Activated CD8-positive, alpha-beta memory T cell treated with anti-CD3 and anti-CD28 coated beads for 36 hours (primary cell): Measurements from ENCODE around the gene CX3CR1. TPM values are rescaled to one million over a fixed set of nuclear protein-coding genes. Genes with fewer than 3 reads are reported as not detected.

Experiments used
- CTCF ChIA-PET: fragments of 350-600 bp; sonication (Branson Sonifier 250); formaldehyde crosslinking; loops from one replicate; lab custom pipeline; 2021; ENCODE audit warnings: antibody characterized with exemption; lab: Charles Lee
- POLR2A ChIA-PET: fragments of 350-600 bp; sonication (Branson Sonifier 250); formaldehyde crosslinking; loops from one replicate; lab custom pipeline; 2021; ENCODE audit warnings: antibody characterized with exemption; lab: Charles Lee
- total RNA-seq, 2 experiments: library from RNA; stranded (reverse); gene quantifications; one replicate each; pipeline ENCODE4 v1.2.3, GENCODE V29; 2021

Gene CX3CR1
- total RNA-seq, 2 experiments from 2014 or later = 0.21 to 0.51 TPM

- CTCF ChIA-PET = interaction anchor here (0.7 to 1.0 kb wide), 2 partner anchors 68 to 81 kb away, joined by 3 to 4 read pairs; no protein-coding TSS in a partner anchor
- POLR2A ChIA-PET = no interaction called here
Observed at GRCh38 chr3:39275963-39276593, 3.8 kb downstream of the CX3CR1 start.

DNA sequence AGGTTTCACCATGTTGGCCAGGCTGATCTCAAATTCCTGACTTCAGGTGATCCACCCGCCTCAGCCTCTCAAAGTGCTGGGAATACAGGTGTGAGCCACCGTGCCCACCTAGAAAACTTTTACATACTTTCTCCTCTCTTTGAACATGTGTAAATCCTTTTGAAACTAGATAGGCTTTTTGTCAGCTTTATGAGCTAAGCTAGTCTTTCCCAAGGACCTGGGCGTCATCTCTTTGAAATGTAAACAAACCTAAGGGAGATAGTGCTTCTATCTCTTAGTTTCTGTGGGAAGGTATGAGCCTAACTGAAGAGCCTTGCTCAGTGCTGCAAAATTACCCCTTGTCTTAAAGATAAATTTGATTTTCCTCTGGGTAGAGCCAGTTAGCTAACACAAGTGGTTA lies 4.8 kb downstream of the CX3CR1 start:
- POLR2A ChIA-PET = no interaction called here
- CTCF ChIA-PET = no interaction called here

GRCh38 chr3:39273119-39273518 lies 6.7 kb downstream of the CX3CR1 start:
- CTCF ChIA-PET = no interaction called here
- POLR2A ChIA-PET = no interaction called here

DNA sequence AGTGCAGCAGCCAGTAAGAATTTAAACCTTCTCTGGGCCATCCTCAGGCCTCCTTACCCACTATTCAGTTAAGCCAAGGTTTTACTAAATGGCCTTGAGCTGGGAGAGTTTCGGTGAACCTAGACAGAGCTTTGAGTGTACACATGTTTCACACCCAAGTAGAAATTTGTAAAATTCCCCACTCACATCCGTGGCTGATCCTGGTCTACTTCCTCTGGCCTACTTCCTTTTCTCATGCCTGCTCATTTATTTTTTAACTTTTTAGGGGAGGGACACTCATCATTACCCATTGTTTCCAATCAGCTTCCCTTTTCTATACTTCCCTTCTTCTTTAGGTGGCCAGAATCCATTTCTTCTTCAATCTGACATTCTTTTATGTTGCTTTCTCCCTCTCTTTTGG lies 7.6 kb downstream of the CX3CR1 start:
- ChIA-PET POLR2A (no interaction called here), CTCF (interaction anchor here (4.6 kb wide), 1 partner anchor 16 kb away, joined by 32 read pairs; no protein-coding TSS in a partner anchor)

- ChIA-PET POLR2A (no interaction called here), CTCF (interaction anchor here (4.6 kb wide), 1 partner anchor 17 kb away, joined by 32 read pairs; no protein-coding TSS in a partner anchor)
Observed at GRCh38 chr3:39271363-39271914, 8.4 kb downstream of the CX3CR1 start.

DNA sequence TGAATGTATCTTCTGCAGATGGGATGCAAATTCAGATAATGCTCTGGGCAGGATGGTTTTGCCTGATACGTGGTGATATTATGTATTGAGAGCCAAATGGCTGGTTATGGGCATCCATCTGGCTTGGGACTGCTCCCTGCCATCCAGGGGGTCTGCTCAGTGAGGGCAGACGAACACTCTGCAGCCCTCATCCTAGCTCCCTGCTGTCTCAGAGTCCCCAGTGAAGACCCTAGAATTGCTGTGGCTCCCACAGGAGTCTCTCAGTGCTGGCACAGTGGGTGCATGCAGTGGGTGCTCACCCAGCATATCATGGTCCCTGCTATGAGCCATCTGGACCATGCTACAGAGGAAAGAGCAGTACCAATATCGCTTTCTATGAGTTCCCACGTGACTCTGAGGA lies 10.3 kb downstream of the CX3CR1 start:
- CTCF ChIA-PET = interaction anchor here (4.6 kb wide), 1 partner anchor 19 kb away, joined by 32 read pairs; no protein-coding TSS in a partner anchor
- POLR2A ChIA-PET = no interaction called here

DNA sequence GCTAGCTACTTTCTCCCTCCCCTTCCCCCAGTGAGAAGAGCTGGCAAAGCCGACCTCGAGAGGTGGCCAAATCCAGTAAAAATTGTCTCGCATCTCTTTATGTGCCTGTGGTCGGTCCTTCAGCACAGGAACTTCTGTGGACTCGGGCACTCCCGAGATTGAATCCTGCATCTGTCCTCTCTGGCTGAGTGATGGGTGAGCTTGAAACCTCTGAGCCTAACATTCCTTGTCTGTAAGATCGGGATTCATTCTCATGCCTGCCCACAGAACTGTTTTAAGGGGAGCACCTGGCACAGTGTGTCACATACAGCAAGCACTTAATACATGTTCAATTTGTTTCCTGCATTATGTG lies 11.3 kb downstream of the CX3CR1 start:
- ChIA-PET POLR2A (interaction anchor here (1.2 kb wide), 1 partner anchor 12 kb away, joined by 4 read pairs; no protein-coding TSS in a partner anchor), CTCF (interaction anchor here (1.0 to 4.6 kb wide), 4 partner anchors 20 to 79 kb away, joined by 3 to 32 read pairs (median 6); no protein-coding TSS in a partner anchor)

DNA sequence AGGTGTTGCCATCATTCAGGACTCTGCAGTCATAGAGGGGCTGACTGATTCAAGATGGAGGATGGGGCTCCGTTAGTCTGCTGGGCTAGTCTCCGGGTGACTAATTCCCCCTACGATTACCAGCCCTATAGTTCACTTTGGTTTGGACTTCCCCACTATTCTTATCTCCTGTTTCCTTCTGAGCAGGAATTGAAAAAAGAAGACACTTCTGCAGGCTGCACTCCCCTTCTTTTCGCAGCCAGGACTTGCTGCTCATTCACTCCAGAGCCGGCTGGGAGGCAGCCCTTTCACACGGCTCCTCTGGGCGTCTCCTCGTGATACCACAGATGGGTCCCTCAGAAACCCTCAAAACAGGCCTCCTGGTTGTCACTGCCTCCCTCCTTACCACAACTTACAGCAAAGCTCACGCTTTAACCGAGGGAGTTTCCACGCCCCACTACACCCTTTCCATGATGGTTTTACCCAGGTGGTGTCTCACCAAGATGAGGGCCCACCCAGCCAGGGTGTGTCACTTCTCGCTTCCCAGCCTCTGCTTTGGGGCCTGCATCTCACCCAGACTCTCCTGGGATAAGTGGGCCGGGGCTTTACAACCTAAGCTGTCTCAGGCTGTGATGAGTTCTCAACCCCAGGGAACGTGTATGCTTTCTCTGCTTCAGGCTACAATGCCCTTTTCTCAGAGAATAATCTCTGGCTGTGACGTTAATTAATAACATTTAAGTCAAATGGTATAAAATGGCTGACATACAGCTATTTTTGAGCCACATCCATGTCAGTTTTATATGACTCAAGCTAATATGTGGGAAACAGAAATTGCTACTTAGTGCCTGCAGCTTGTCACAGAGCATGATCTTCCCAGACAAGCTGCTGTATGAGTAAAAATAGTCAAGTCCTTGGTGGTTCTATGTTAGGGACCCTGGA lies 11.9 kb downstream of the CX3CR1 start:
- ChIA-PET POLR2A (interaction anchor here (1.2 to 1.3 kb wide), 2 partner anchors 11 to 139 kb away, joined by 3 to 4 read pairs; no protein-coding TSS in a partner anchor), CTCF (interaction anchor here (0.6 to 4.6 kb wide), 5 partner anchors 10 to 78 kb away, joined by 3 to 32 read pairs (median 6); no protein-coding TSS in a partner anchor)

DNA sequence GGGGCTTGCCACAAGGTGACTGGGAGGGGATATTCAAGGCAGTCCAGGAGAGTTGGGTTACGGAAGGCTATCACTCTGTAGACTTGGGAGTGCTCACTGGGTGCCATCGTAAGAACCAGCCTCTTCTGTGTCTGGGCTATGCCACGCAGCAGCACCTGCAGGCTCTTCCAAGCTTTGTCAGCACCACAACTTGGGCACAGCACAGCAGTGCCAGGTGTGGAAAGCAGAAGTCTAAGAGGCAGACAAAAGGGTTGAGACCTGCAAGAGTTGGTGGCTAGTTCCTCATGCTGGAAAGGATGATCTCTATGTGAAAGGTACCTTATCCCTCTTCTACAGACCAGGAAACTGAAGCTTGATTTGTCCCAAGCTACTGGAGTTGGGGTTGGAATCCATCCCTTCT lies 15.8 kb downstream of the CX3CR1 start:
- ChIA-PET POLR2A (no interaction called here), CTCF (no interaction called here)

DNA sequence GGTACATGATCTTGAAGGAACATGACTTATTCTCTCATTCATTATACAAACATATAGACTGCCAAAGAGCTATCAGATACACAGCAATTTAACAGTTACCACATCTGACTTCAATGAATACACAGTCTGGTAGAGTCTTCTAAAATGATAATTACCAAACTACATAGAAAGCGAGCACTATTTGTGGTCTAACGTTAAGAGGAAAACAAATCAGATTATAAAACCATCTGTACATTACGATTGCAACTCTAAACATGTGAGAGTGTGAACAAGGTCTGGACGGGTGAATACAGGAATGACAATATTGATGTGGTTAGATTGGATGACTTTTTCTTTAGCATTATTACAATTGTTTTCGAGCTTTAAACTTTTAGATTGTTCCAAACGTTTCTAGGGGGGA lies 16.3 kb downstream of the CX3CR1 start:
- CTCF ChIA-PET = interaction anchor here (1.6 kb wide), 1 partner anchor 25 kb away, joined by 7 read pairs; no protein-coding TSS in a partner anchor
- POLR2A ChIA-PET = no interaction called here

DNA sequence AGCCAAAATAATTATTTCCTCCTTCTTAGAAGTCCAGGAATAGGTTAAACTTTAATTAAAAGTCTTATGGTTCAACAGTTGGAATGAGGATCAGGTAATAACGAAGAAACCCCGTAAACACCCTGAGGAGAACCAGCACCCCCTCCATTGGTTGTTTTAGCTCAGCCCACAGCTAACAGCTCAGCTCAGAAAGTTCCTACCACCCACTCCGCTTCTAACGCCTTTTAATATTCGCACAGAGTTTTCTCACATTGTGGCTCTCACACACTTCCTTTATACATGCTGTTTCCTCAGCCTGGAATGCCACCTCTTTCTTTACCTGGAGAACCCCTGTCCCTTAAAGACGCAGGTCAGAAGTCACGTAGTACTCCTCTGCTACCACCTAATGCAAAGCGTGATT lies 17.0 kb downstream of the CX3CR1 start:
- POLR2A ChIA-PET = no interaction called here
- CTCF ChIA-PET = interaction anchor here (0.5 to 1.6 kb wide), 2 partner anchors 26 to 204 kb away, joined by 3 to 7 read pairs; no protein-coding TSS in a partner anchor

DNA sequence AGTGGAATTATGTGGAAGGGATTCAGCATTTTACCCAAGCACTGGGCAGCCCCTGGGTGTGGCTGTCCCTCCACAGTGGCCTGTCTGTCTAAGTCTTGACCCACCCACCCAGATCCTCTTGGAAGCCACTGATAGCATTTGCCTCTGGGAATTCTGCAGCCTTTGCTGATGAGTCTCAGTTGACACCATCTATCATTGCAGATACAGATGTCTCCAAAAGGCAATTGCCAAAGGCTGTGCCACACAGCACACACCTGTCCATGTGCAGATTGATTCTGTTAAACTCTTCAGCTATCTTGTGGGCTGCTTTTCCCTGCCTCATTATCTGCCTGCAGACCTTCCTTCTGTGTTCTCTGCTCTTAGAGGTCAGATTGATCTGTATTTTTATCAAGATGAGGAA lies 18.1 kb downstream of the CX3CR1 start:
- POLR2A ChIA-PET = no interaction called here
- CTCF ChIA-PET = interaction anchor here (1.0 kb wide), 1 partner anchor 30 kb away, joined by 4 read pairs; no protein-coding TSS in a partner anchor

DNA sequence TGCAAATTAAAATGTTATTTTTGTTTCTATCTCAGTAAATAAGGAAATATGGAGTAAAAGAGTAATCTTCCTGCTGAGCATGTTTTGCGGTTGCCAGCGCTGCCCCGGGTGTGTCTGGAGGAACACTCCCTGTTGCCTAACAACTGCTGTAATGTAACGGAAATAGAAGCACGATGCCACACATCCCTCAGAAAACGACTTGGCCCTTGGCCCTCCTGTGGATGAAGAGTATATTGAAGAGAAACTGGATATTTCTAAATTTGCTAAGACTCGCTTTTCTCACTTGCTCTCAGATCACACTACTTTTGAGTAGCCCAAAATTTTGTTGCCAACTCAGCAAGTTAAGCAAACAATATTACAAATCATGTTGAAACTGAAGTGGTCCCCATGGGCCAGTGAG lies 18.9 kb downstream of the CX3CR1 start:
- CTCF ChIA-PET = interaction anchor here (1.0 kb wide), 1 partner anchor 31 kb away, joined by 4 read pairs; no protein-coding TSS in a partner anchor
- POLR2A ChIA-PET = no interaction called here

DNA sequence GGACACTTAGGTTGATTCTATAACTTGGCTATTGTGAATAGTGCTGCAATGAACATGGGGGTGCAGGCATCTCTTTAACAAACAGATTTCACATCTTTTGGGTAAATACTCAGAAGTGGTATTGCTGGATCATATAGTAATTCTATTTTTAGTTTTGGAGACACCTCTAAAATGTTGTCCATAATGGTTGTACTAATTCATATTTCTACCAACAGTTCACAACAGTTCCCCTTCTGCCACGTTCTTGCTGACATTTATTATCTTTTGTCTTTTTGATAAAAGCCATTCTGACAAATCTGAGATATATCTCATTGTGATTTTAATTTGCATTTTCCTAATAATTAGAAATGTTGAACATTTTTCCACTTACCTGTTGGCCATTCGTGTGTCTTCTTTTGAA lies 19.5 kb downstream of the CX3CR1 start:
- POLR2A ChIA-PET = no interaction called here
- CTCF ChIA-PET = no interaction called here

GRCh38 chr3:39255503-39256325 lies 24.1 kb downstream of the CX3CR1 start:
- POLR2A ChIA-PET = no interaction called here

DNA sequence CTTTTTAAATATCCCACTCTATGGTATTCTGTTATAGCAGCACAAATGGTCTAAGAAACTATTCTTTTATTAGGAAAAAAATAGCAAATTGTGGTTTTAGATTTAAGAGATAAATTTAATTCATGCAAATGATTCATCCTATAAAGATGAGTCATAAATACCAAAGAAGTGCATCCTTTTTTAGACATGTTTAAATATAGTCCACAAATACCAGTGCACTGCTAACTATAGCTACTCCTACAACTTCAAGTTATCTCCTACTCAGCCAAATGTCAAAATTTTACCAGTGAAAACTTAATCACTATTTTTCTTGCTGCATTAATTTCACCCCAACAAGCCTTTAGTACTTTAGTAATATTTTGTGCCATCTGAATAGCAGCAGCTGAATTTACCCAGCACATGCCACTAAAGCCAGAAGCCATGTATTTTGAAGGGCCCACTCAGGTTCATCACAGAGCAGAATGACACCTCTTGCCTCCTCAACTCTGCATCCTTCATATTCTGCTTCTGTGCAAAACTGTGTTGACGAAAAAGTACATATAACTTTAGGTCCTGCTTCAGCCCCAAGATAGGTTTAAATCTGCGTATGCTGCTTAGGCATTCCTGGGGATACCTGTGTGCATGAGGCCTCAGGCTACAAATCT lies 24.9 kb downstream of the CX3CR1 start:
- ChIA-PET CTCF (interaction anchor here (0.7 to 1.7 kb wide), 2 partner anchors 33 to 65 kb away, joined by 3 to 4 read pairs; no protein-coding TSS in a partner anchor), POLR2A (no interaction called here)

More at GRCh38 chr3:39255503-39256325, 24.1 kb downstream of the CX3CR1 start:
- CTCF ChIA-PET = interaction anchor here (0.7 to 1.7 kb wide), 3 partner anchors 32 to 66 kb away, joined by 3 to 4 read pairs (median 3); no protein-coding TSS in a partner anchor

DNA sequence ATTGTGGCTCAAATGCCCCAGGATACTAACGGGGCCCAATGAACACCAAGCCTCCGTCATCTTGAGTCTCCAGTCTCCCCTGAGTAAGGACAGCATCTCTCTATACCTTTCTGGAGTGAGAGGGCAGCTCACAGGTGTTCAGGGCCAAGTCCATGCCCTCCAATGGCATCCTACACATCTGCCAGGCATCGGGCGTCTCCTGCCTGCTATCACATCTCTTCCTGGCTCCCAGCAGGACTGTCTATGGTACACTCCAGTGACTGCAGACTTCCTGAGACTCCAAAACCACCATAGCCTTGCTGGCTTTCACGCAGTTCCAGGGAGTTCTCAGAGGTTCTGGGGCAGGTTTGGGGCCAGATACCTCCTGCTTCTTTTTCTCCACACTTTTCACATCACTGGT lies 28.3 kb downstream of the CX3CR1 start:
- ChIA-PET POLR2A (interaction anchor here (0.6 kb wide), 1 partner anchor 22 kb away, joined by 7 read pairs; no protein-coding TSS in a partner anchor), CTCF (no interaction called here)
